Measurements from ENCODE around the gene RPL5.

GRCh38 chr1:92854101-92854785, 22.4 kb downstream of the RPL5 start:
- TF ChIP-seq CTCF (conservative IDR thresholded peaks at IDR 0.05 in 1 of 2, IDR thresholded peaks at IDR 0.05 in 1 of 2; ENCODE audit: low read depth in 1 of 2, low read length in 2 of 2) (no peak), EZH2 (IDR thresholded peaks at IDR 0.05; ENCODE audit: low read length, missing control alignments) (no peak)

Data from fibroblast of lung (primary cell).